Measurements from ENCODE around the gene SLC29A2.

GRCh38 chr11:66418986-66419308 lies 47.4 kb upstream of the SLC29A2 start:
- TF ChIP-seq CTCF (IDR thresholded peaks at IDR 0.05; ENCODE audit: low read length), result no peak
- no peak for TF ChIP-seq EZH2 (optimal IDR thresholded peaks at IDR 0.05; ENCODE audit: low read depth, low read length)
- TF ChIP-seq EZH2phosphoT487 (IDR thresholded peaks at IDR 0.05; ENCODE audit: low read length), result no peak
